Effector memory CD8-positive, alpha-beta T cell (primary cell): Measurements from ENCODE around the gene IQSEC1.
A peak's percentile ranks its signal among the peaks of the same experiment; 100 is the strongest.

Source experiments
- ATAC-seq: fragments of 150-1000 bp; cut with Tn5 transposase; replicated peaks from 2 replicates; pipeline ENCODE4 v1.10.0; 2021; ENCODE audit warnings: mild to moderate bottlenecking, moderate library complexity
- DNase-seq, 3 experiments: peaks; one replicate each; pipeline ENCODE4 v3.0.0; 2021
- H3K27ac Mint-ChIP-seq, 2 donors: one replicate each; pipeline ENCODE4 v1.8.0; 2022; ENCODE audit warnings: mild to moderate bottlenecking in 2 of 2, mixed read lengths in 2 of 2, moderate library complexity in 2 of 2
- H3K27me3 Mint-ChIP-seq, 2 donors: one replicate each; pipeline ENCODE4 v1.8.0; 2022; ENCODE audit warnings: mixed read lengths in 2 of 2
- H3K36me3 Mint-ChIP-seq: one replicate; pipeline ENCODE4 v1.8.0; 2022; ENCODE audit warnings: mild to moderate bottlenecking, moderate library complexity, mixed read lengths; ENCODE audit not compliant: insufficient read depth
- H3K4me1 Mint-ChIP-seq, 2 donors: one replicate each; pipeline ENCODE4 v1.8.0; 2022; ENCODE audit warnings: low read depth in 2 of 2, mixed read lengths in 2 of 2
- H3K4me3 Mint-ChIP-seq, 2 donors: one replicate each; pipeline ENCODE4 v1.8.0; 2022; ENCODE audit warnings: mild to moderate bottlenecking in 2 of 2, mixed read lengths in 2 of 2, moderate library complexity in 2 of 2
- H3K9me3 Mint-ChIP-seq, 2 donors: one replicate each; pipeline ENCODE4 v1.8.0; 2022; ENCODE audit warnings: mixed read lengths in 2 of 2

Gene IQSEC1

GRCh38 chr3:12979151-12979946 lies 93.9 kb downstream of the IQSEC1 start:
- Mint-ChIP-seq H3K9me3 (no peaks in the 10 kb centered on the region), H3K4me1 (peaks cover 60 to 65% of the 10 kb centered on the region in 2 donors), H3K36me3 (peaks cover 31% of the 10 kb centered on the region), H3K27me3 (no peaks in the 10 kb centered on the region), H3K27ac (peak overlapping the region; percentile 38 to 72), H3K4me3 (no peak overlapping the region)
- ATAC-seq (no peak), DNase-seq (no peak)

DNA sequence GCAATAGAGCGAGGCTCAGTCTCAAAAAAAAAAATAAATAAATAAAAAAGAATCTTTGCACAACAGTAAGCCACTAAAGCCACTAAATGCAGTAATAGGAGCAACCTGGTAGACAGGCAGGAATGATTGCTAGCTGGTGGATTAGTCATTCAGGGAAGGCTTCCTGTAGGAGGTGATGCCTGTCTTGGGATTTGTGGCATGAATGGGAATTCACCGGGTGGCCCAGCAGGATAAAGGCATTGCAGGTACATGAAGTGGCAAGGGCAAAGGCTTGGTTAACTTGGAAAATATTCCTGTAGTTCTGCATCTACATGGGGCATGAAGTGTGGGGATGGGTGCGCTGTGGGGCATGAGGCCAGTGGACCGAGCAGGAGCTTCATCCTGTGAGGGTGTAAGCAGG lies 94.5 kb downstream of the IQSEC1 start:
- Mint-ChIP-seq H3K36me3 (peaks cover 32% of the 10 kb centered on the region), H3K4me3 (no peak overlapping the region), H3K27ac (peak overlapping the region; percentile 38 to 72), H3K9me3 (no peaks in the 10 kb centered on the region), H3K27me3 (no peaks in the 10 kb centered on the region), H3K4me1 (peaks cover 60 to 65% of the 10 kb centered on the region in 2 donors)
- no peak for ATAC-seq
- no peak for DNase-seq

GRCh38 chr3:12977117-12977808 lies 96.0 kb downstream of the IQSEC1 start:
- Mint-ChIP-seq H3K9me3 (no peaks in the 10 kb centered on the region), H3K27me3 (no peaks in the 10 kb centered on the region), H3K4me1 (peaks cover 58 to 67% of the 10 kb centered on the region in 2 donors), H3K36me3 (peaks cover 28% of the 10 kb centered on the region), H3K27ac (peak overlapping the region in 1 of 2 donors; percentile 50), H3K4me3 (no peak overlapping the region)
- ATAC-seq (no peak), DNase-seq (no peak)

- no peaks in the 10 kb centered on the region for H3K9me3 Mint-ChIP-seq
- DNase-seq, result no peak
- H3K27me3 Mint-ChIP-seq, result no peaks in the 10 kb centered on the region
- H3K27ac Mint-ChIP-seq, result peak overlapping the region; percentile 50 to 78
- H3K36me3 Mint-ChIP-seq, result peaks cover 34% of the 10 kb centered on the region
- H3K4me1 Mint-ChIP-seq, result peaks cover 55 to 66% of the 10 kb centered on the region in 2 donors
- H3K4me3 Mint-ChIP-seq, result no peak overlapping the region
- ATAC-seq, result no peak
These were observed 97.3 kb downstream of the IQSEC1 start for GRCh38 chr3:12975748-12976522.

DNA sequence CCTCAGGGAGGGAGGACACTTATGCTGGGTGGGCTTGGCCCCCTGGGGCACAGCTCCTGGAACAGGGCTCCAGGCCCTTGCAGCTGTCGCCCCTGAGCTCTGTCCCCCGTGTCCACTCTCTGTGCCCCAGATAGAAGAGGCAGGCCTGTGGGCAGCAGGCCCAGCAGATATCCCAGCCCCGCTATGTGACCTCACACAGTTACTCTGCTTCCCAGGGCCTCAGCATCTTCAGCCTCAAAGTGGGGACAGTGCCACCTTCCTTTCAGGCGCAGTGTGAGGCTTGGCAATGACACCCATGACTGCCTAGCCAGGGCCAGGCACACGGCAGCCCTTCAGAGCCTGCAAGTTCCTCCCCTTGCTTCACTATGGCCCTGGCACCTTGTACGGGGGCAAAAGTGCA lies 98.4 kb downstream of the IQSEC1 start:
- peak overlapping the region; percentile 21 to 35 for H3K4me3 Mint-ChIP-seq
- no peaks in the 10 kb centered on the region for H3K9me3 Mint-ChIP-seq
- H3K4me1 Mint-ChIP-seq, result peaks cover 56 to 71% of the 10 kb centered on the region in 2 donors
- peak overlapping the region; percentile 61 to 78 for H3K27ac Mint-ChIP-seq
- peaks cover 33% of the 10 kb centered on the region for H3K36me3 Mint-ChIP-seq
- no peaks in the 10 kb centered on the region for H3K27me3 Mint-ChIP-seq
- DNase-seq (no peak), ATAC-seq (no peak)

DNA sequence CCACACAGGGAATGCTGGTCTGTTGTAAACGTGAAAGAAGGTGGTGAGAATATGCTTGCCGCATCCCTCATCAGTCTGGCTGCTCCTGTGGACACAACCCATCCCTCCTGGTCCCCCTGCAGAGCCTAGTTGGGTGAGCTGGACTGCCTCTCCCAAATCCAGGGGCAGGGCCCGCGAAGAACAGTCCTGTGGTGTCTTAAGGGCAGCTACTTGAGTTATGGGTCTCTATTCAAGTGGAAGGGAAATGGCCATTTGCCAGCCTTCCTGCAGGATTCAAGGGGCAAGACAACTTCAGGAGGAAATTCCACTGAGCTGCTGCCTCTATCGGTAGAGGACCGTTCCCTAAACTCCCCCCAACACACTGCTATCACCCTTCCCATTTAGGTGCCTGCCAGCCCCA lies 98.9 kb downstream of the IQSEC1 start:
- Mint-ChIP-seq H3K27me3 (no peaks in the 10 kb centered on the region), H3K27ac (peak overlapping the region; percentile 61 to 78), H3K36me3 (peaks cover 28% of the 10 kb centered on the region), H3K9me3 (no peaks in the 10 kb centered on the region), H3K4me1 (peaks cover 60 to 70% of the 10 kb centered on the region in 2 donors), H3K4me3 (peak overlapping the region; percentile 41 to 44)
- ATAC-seq (no peak), DNase-seq (no peak)

DNA sequence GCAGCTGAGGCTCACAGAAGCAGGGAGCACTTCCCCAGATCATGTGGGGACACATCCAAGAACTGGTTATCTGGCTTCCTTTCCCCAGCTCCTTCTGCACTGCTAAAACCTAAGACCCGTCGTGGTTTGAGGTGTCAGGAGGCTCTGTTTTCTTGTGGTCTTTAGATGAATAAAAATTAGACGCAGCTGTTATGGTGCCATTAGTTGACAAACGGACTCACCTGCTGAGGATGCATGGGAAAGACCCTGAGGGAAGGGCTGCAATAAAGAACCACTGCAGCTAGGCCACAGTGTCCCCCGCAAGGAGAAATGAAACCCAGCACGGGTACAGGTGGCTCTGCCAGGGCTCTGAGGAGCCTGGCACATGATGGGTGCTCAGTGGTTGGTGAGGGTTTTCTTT lies 99.4 kb downstream of the IQSEC1 start:
- peak overlapping the region; percentile 41 to 44 for H3K4me3 Mint-ChIP-seq
- H3K4me1 Mint-ChIP-seq, result peaks cover 60 to 70% of the 10 kb centered on the region in 2 donors
- no peaks in the 10 kb centered on the region for H3K9me3 Mint-ChIP-seq
- DNase-seq (no peak), ATAC-seq (peak; percentile 57)
- peak overlapping the region; percentile 61 to 78 for H3K27ac Mint-ChIP-seq
- H3K36me3 Mint-ChIP-seq, result peaks cover 29% of the 10 kb centered on the region
- H3K27me3 Mint-ChIP-seq, result no peaks in the 10 kb centered on the region

DNA sequence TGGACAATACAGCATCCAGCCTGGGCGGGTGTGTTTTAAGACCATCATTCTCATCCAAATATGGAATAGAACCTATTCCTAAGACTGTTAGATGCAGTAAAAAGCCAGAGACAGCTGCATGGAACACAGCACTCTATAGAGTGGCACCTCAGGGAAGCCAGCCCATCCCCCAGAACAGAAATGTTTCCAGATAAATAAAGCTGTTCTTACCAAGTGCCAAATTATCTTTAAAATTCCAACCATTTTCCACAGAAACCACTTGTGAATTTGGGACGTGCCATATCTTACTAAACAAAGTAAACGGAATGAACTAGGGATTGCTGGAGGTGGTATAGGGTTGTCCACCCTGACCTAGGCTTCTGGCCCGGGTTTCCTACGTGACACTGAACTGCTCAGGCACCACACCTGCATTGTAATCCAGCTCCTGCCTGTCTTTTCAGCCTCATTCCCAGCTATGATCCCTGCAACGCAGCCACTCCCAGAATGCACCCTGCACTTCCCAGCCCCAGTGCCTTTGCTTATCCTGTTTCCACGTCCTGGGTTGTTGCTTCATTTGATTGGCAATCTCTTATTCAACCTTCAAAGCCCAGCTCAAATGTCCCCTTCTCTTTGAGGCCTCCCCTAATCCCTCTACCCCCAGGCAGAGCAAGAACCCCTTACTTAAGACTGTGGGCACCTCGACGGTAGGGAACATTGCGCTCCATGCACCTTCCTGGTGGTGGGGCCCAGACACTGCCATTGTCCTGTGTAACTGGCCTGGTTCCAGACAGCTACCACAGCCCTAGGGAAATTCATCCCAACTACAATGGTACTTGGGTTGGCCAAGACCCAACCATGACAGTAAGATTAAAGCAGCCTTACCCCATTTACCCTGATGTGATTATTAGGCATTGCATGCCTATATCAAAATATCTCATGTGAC lies 100.2 kb downstream of the IQSEC1 start:
- DNase-seq (no peak), ATAC-seq (no peak)
- no peaks in the 10 kb centered on the region for H3K27me3 Mint-ChIP-seq
- no peaks in the 10 kb centered on the region for H3K9me3 Mint-ChIP-seq
- H3K4me1 Mint-ChIP-seq, result peaks cover 64 to 74% of the 10 kb centered on the region in 2 donors
- peak overlapping the region; percentile 61 to 78 for H3K27ac Mint-ChIP-seq
- peak overlapping the region; percentile 41 to 44 for H3K4me3 Mint-ChIP-seq
- H3K36me3 Mint-ChIP-seq, result peaks cover 35% of the 10 kb centered on the region

DNA sequence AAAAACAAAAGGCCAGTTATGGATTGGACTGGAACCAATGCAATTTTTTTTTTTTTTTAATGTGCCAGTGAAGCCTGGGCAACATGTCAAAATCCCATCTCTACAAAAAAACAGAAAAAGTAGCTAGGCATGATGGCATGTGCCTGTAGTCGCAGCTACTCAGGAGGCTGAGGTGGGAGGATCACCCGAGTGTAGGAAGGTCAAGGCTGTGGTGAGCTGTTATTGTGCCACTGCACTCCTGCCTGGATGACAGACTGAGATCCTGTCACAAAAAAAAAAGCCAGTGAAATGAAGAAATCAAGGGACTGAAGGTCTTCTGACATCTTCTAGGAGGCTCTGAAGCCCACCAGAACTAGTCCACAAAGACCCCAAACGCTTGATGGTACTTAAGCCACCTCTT lies 101.2 kb downstream of the IQSEC1 start:
- ATAC-seq, result no peak
- peak overlapping the region in 1 of 2 donors; percentile 22 for H3K27ac Mint-ChIP-seq
- peaks cover 42% of the 10 kb centered on the region for H3K36me3 Mint-ChIP-seq
- no peak for DNase-seq
- peak overlapping the region; percentile 36 to 44 for H3K4me3 Mint-ChIP-seq
- H3K27me3 Mint-ChIP-seq, result no peaks in the 10 kb centered on the region
- H3K9me3 Mint-ChIP-seq, result no peaks in the 10 kb centered on the region
- H3K4me1 Mint-ChIP-seq, result peaks cover 69 to 78% of the 10 kb centered on the region in 2 donors

GRCh38 chr3:12970684-12971083 lies 102.5 kb downstream of the IQSEC1 start:
- peaks cover 74 to 85% of the 10 kb centered on the region in 2 donors for H3K4me1 Mint-ChIP-seq
- no peaks in the 10 kb centered on the region for H3K9me3 Mint-ChIP-seq
- peak overlapping the region; percentile 62 to 65 for H3K27ac Mint-ChIP-seq
- ATAC-seq (no peak), DNase-seq (no peak)
- no peak overlapping the region for H3K4me3 Mint-ChIP-seq
- peaks cover 49% of the 10 kb centered on the region for H3K36me3 Mint-ChIP-seq
- no peaks in the 10 kb centered on the region for H3K27me3 Mint-ChIP-seq

GRCh38 chr3:12969486-12969885 lies 103.7 kb downstream of the IQSEC1 start:
- Mint-ChIP-seq H3K4me3 (peak overlapping the region in 1 of 2 donors; percentile 80), H3K36me3 (peaks cover 50% of the 10 kb centered on the region), H3K4me1 (peaks cover 75 to 85% of the 10 kb centered on the region in 2 donors), H3K27ac (no peak overlapping the region), H3K27me3 (no peaks in the 10 kb centered on the region), H3K9me3 (no peaks in the 10 kb centered on the region)
- DNase-seq (no peak), ATAC-seq (no peak)

- Mint-ChIP-seq H3K9me3 (no peaks in the 10 kb centered on the region), H3K4me1 (peaks cover 75 to 85% of the 10 kb centered on the region in 2 donors), H3K4me3 (peak overlapping the region; percentile 72 to 80), H3K27me3 (no peaks in the 10 kb centered on the region), H3K27ac (peak overlapping the region; percentile 75 to 78), H3K36me3 (peaks cover 45% of the 10 kb centered on the region)
- ATAC-seq (no peak), DNase-seq (no peak)
These were observed 104.7 kb downstream of the IQSEC1 start for GRCh38 chr3:12968541-12968940.
